Activated CD4-positive, alpha-beta T cell treated with anti-CD3 and anti-CD28 coated beads, Interleukin-2, amount 10 ng/mL, durations not matched to agents 24 days and 14 days (primary cell): Measurements from ENCODE around the gene POMT2. TPM values are rescaled to one million over a fixed set of nuclear protein-coding genes. Genes with fewer than 3 reads are reported as not detected.

Experiments used
- DNase-seq: peaks from one replicate; pipeline ENCODE4 v3.0.0; 2022
- H3K27ac Mint-ChIP-seq: one replicate; pipeline ENCODE4 v1.8.0; 2022; ENCODE audit warnings: mild to moderate bottlenecking, mixed read lengths
- H3K27me3 Mint-ChIP-seq: one replicate; pipeline ENCODE4 v1.8.0; 2022; ENCODE audit warnings: mixed read lengths
- H3K36me3 Mint-ChIP-seq: one replicate; pipeline ENCODE4 v1.8.0; 2022; ENCODE audit warnings: low read depth, mild to moderate bottlenecking, mixed read lengths
- H3K4me1 Mint-ChIP-seq: one replicate; pipeline ENCODE4 v1.8.0; 2021; ENCODE audit warnings: mixed read lengths
- H3K4me3 Mint-ChIP-seq: one replicate; pipeline ENCODE4 v1.8.0; 2022; ENCODE audit warnings: mild to moderate bottlenecking, moderate library complexity, mixed read lengths
- H3K9me3 Mint-ChIP-seq: one replicate; pipeline ENCODE4 v1.8.0; 2021; ENCODE audit warnings: mixed read lengths
- intact Hi-C: fragments of 100-400 bp; cut with micrococcal nuclease; formaldehyde crosslinking; loops from one replicate; pipeline ENCODE4 v1.15.1; 2023
- total RNA-seq: library from RNA; stranded (reverse); gene quantifications from 2 replicates; pipeline ENCODE4 v1.2.3, GENCODE V29; 2022

POMT2 gene
- total RNA-seq, 1 donor from 2014 or later: 23.5 TPM

DNA sequence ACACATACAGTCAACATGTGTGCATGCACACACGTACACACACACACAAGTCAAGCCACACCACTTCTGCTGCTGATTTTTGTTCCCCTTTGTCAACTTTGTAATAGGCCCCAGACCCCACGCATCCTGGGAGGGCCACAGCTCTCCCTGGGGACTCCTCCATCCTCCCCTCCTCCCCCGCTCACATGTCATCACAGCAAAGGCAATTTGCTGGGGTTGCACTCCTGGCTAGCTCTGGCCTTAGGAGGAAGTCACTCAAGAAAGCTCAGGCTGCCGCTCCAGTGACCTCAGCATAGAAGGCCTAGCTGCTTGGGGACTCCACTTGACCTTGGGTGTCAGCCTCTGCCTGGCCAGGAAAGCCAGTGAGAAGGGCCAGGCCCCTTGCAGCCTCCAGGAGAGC, 76.8 kb downstream of the POMT2 start:
- H3K9me3 Mint-ChIP-seq: no peaks in the 10 kb centered on the region
- H3K36me3 Mint-ChIP-seq: no peaks in the 10 kb centered on the region
- no peak overlapping the region for H3K27ac Mint-ChIP-seq
- no peak overlapping the region for H3K4me3 Mint-ChIP-seq
- intact Hi-C loops: no loop called here
- H3K27me3 Mint-ChIP-seq: no peaks in the 10 kb centered on the region
- no peaks in the 10 kb centered on the region for H3K4me1 Mint-ChIP-seq
- DNase-seq: no peak

DNA sequence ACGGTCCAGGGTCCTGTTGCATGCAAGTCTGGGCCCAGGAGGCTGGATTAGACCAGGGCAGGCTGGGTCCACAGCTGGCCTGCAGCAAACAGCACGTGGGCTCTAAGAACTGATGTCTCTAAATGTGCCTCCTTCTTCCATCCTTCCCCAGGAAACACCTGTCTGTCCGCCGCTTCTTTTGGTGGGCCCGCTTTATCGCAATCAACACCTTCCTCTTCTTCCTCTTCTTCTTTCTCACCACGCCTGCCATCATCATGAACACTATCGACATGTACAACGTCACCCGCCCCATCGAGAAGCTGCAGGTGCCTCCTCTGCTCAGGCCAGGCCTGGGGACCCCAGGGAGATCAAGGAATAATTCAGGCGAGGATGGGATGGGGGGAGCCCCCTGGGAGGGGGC, 77.9 kb downstream of the POMT2 start:
- Mint-ChIP-seq H3K9me3 (no peaks in the 10 kb centered on the region), H3K27ac (no peak overlapping the region), H3K4me3 (no peak overlapping the region), H3K4me1 (no peaks in the 10 kb centered on the region), H3K27me3 (no peaks in the 10 kb centered on the region), H3K36me3 (no peaks in the 10 kb centered on the region)
- intact Hi-C loops: no loop called here
- no peak for DNase-seq

DNA sequence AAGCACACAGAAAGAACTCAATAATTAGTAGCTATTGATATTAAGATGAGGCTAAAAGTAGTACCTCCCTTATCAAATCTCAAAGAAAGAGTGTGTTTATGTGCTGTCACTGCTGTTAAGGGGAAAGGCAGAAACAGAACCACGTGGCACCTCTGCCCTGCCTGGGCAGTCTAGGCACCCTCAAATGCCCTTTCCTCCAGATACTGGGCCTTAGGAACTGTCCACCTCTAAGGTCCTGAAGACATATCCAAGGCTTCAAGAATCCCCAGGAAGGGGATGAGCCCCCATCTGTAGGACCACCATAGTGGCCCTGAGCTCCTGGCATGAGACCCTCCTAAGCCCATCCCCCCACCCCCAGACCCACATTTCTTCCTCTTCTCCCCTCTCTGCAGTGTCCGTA, 78.7 kb downstream of the POMT2 start:
- no peaks in the 10 kb centered on the region for H3K4me1 Mint-ChIP-seq
- no peaks in the 10 kb centered on the region for H3K27me3 Mint-ChIP-seq
- no peak overlapping the region for H3K4me3 Mint-ChIP-seq
- no peaks in the 10 kb centered on the region for H3K36me3 Mint-ChIP-seq
- intact Hi-C loops: no loop called here
- no peak for DNase-seq
- H3K27ac Mint-ChIP-seq: no peak overlapping the region
- H3K9me3 Mint-ChIP-seq: no peaks in the 10 kb centered on the region

DNA sequence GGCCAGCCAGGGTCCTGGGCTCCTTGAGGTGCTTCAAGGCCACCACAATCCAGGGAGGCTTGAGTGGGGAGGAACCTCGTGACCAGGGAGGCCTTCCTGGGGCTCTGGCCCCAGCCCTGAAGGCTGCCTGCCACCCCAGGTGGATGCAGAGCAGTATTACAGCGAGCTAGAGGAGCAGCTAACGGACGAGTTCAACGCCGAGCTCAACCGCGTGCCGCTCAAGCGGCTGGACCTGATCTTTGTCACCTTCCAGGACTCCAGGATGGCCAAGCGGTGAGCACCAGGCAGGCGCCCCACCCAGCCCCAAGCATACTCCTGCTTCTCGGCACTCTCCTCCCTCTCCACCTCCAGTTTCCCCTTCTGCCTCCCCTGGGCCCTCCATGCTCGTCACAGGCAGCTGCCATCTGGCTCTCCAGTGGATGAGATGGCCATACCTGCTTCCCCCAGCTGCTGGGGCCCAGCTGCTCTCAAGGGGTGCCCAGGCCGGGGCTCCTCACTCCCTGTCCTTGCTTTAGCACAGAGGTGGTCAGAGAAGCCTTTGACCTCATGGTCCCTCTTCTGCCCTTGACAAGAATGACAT, 80.3 kb downstream of the POMT2 start:
- Mint-ChIP-seq H3K36me3 (no peaks in the 10 kb centered on the region), H3K4me1 (no peaks in the 10 kb centered on the region), H3K27me3 (no peaks in the 10 kb centered on the region), H3K9me3 (no peaks in the 10 kb centered on the region), H3K4me3 (no peak overlapping the region), H3K27ac (no peak overlapping the region)
- DNase-seq: no peak
- intact Hi-C loops: no loop called here

DNA sequence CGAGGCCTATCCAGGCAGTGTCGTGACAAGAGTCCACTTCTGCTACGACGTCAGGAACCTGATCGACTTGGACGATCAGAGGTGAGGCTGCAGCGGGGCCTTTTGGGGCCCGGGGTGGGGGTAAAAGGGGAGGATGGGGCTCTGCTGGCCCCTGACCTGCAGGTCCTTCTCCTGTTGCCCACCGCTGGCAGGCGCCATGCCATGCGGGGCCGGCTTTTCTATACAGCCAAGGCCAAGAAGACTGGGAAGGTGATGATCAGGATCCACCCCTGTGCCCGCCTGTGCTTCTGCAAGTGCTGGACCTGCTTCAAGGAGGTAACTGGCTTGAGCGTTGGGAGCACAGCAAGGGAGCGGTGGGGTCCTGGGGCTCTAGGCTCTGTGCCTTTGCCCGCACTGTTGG, 81.3 kb downstream of the POMT2 start:
- intact Hi-C loops: no loop called here
- Mint-ChIP-seq H3K27me3 (no peaks in the 10 kb centered on the region), H3K27ac (no peak overlapping the region), H3K9me3 (no peaks in the 10 kb centered on the region), H3K4me3 (no peak overlapping the region), H3K36me3 (no peaks in the 10 kb centered on the region), H3K4me1 (no peaks in the 10 kb centered on the region)
- no peak for DNase-seq

DNA sequence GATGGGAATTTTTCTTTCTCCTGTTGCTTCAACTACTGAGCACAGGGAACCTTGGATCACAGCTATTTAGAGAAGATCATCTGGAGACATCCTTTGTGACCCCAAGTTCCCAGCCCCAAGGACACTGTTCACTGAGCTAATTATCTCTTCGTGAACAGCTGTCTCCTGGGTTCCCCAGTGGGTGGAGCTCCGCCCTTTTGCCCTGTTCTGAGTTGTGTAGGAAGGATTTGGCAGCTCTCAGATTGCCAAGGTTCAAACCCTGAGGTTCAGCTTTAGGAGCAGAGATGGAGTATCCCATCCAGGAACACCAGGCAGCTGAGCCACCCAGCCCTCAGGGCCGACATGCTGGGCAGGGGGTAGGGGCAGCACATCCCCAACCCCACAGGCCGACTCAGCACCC, 81.7 kb downstream of the POMT2 start:
- H3K27me3 Mint-ChIP-seq: no peaks in the 10 kb centered on the region
- no peak overlapping the region for H3K4me3 Mint-ChIP-seq
- intact Hi-C loops: no loop called here
- no peaks in the 10 kb centered on the region for H3K4me1 Mint-ChIP-seq
- no peaks in the 10 kb centered on the region for H3K36me3 Mint-ChIP-seq
- no peak overlapping the region for H3K27ac Mint-ChIP-seq
- H3K9me3 Mint-ChIP-seq: no peaks in the 10 kb centered on the region
- no peak for DNase-seq

DNA sequence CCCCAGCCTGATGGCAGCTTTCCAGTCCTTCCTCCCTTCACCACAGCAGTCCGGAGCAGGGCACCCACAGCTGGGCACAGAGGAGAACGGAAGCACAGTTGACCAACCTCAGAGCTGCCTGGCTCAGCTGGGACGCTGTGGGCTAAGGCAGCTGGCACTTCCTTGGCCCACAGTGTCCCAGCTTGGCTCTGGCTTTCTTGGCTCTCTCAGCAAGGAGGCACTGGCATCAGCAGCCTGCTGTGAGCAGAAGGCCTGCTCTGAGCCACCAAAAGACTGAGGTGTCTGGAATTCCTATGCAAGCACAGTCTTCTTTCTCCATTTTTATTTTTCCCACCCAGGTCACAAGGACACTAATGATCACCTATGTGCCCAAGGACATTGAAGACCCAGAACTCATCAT, 82.3 kb downstream of the POMT2 start:
- no peaks in the 10 kb centered on the region for H3K27me3 Mint-ChIP-seq
- H3K4me3 Mint-ChIP-seq: no peak overlapping the region
- H3K9me3 Mint-ChIP-seq: no peaks in the 10 kb centered on the region
- H3K36me3 Mint-ChIP-seq: no peaks in the 10 kb centered on the region
- intact Hi-C loops: no loop called here
- no peaks in the 10 kb centered on the region for H3K4me1 Mint-ChIP-seq
- H3K27ac Mint-ChIP-seq: no peak overlapping the region
- DNase-seq: no peak

DNA sequence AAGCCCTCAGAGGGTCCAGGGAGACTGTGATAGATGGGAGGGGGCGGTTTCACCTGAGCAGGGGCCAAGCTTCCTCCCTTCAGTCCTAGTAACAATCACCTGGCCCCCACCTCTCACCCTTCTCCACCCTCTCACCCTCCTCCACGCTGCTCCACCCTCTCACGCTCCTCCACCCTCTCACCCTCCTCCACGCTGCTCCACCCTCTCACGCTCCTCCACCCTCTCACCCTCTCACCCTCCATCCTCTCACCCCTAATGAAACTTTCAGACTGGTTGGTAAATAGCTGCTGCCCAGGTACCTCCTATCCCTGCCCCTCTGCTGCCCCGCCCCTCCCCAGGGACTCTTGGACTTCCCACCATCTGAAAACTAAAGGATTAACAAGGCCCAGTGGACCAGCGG, 83.9 kb downstream of the POMT2 start:
- intact Hi-C loops: no loop called here
- Mint-ChIP-seq H3K27me3 (no peaks in the 10 kb centered on the region), H3K36me3 (no peaks in the 10 kb centered on the region), H3K4me1 (no peaks in the 10 kb centered on the region), H3K9me3 (no peaks in the 10 kb centered on the region), H3K27ac (no peak overlapping the region), H3K4me3 (no peak overlapping the region)
- no peak for DNase-seq

DNA sequence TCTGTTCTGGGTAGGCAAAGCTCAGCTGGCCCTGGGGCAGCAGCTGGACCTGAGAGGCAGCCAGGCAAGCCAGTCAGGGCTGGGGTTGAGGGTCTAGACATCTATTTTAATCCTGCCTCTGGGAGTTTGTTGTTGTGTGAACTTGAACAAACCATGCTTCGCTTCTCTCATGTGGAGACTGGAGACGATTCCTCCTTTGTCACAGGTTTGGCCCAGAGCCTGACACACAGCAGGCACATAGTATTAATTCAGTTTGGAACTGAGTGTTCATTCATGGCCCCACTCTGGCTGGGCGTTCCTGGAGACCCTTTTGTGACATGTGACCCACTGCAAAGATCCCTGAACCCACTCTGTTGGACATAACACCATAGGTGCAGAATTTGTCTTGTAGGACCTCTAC, 89.0 kb downstream of the POMT2 start:
- H3K9me3 Mint-ChIP-seq: no peaks in the 10 kb centered on the region
- no peaks in the 10 kb centered on the region for H3K27me3 Mint-ChIP-seq
- H3K4me1 Mint-ChIP-seq: no peaks in the 10 kb centered on the region
- DNase-seq: no peak
- intact Hi-C loops: no loop called here
- H3K36me3 Mint-ChIP-seq: no peaks in the 10 kb centered on the region
- no peak overlapping the region for H3K4me3 Mint-ChIP-seq
- H3K27ac Mint-ChIP-seq: no peak overlapping the region

DNA sequence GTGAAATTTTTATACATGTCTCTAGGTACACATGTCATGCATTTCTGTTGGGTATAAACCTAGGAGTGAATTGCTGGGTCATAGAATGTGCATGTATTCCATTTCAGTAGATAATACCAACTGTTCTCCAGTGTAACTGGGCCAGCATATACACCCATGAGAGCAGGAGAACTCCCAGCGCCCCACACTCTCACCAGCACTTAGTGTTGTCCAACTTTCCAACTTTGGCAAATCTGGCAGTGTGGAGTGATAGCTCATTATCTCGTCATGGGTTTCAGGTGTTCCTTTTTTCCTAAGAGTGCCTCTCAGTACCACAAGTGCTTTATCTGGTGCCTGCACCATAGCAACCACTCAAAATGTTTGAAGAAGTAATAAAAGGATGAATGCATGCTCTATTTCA, 89.8 kb downstream of the POMT2 start:
- H3K4me3 Mint-ChIP-seq: no peak overlapping the region
- H3K27ac Mint-ChIP-seq: no peak overlapping the region
- intact Hi-C loops: no loop called here
- H3K36me3 Mint-ChIP-seq: no peaks in the 10 kb centered on the region
- DNase-seq: no peak
- H3K9me3 Mint-ChIP-seq: no peaks in the 10 kb centered on the region
- H3K4me1 Mint-ChIP-seq: no peaks in the 10 kb centered on the region
- no peaks in the 10 kb centered on the region for H3K27me3 Mint-ChIP-seq

DNA sequence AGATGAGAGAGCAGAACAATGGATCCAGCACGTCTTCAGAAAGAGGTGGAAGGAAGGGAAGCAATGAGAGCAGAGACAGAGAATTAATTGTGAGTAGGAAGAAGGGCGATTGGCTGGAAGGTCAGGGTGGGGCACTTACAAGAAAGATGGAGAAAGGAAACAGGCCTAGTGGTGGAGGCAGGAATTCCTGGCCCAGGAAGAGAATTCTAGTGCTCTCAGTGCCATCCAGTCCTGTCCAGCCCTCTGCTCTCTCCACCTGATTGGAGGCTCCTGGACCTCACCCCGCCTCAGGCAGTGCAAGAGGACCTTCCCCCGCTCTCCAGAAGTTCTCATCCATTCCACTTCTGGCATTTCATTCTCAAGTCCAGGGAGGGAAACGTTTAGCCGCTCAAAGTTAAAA, 92.6 kb downstream of the POMT2 start:
- Mint-ChIP-seq H3K27ac (no peak overlapping the region), H3K36me3 (no peaks in the 10 kb centered on the region), H3K4me3 (no peak overlapping the region), H3K27me3 (no peaks in the 10 kb centered on the region), H3K9me3 (no peaks in the 10 kb centered on the region), H3K4me1 (no peaks in the 10 kb centered on the region)
- no peak for DNase-seq
- intact Hi-C loops: no loop called here

DNA sequence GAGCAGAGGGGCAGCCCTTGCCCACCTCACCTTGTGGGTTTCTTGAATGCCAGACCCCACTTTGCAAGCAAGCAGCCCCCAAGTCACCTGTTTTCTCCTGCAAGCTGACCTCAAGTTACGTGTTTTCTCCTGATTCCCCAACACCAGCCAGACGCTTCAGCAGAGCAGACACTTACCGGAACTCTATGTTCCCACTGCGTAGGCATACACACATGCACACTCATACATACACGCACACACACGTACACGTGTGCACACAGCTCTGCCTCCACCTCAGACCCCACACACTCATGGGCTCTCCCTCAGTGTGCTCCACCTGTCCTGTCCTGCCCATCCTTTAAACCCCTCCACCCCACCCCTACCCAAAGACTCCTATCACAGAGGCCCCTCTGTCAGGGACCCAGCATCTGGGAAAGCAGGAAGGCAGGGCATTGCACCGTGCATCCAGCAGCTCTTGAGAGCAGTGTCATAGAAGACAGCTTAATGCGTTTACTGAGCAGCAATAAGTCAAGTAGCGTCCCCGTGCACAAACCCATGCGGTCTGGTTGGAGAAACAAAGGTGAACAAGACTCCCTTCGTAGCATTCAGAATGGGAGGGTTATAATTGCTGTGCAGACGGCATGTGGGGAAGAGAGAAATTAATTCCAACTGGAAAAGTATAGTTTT, 94.7 kb downstream of the POMT2 start:
- H3K27ac Mint-ChIP-seq: no peak overlapping the region
- H3K36me3 Mint-ChIP-seq: no peaks in the 10 kb centered on the region
- H3K4me3 Mint-ChIP-seq: no peak overlapping the region
- no peaks in the 10 kb centered on the region for H3K27me3 Mint-ChIP-seq
- intact Hi-C loops: no loop called here
- DNase-seq: no peak
- H3K4me1 Mint-ChIP-seq: no peaks in the 10 kb centered on the region
- no peaks in the 10 kb centered on the region for H3K9me3 Mint-ChIP-seq

DNA sequence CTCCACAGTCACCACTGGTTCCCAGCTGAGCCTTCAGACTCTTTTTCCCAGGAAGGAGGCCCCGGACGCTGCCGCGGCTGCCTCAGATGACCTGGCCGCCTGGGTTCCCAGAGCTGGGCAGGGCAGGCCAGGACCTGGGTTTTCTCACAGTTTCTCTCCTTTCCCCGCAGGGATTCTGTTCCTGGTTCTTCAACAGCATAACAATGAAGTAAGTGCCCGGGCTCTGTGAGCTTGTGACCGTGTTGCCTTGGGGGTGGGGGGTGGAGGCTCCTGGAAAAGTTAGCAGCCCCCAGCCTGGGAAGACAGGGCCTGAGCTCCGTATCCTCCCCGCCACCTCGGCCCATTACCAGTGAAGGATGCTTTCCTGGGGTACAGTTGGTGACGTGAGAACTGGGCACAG, 95.4 kb downstream of the POMT2 start:
- no peak overlapping the region for H3K4me3 Mint-ChIP-seq
- H3K27ac Mint-ChIP-seq: no peak overlapping the region
- no peaks in the 10 kb centered on the region for H3K36me3 Mint-ChIP-seq
- H3K4me1 Mint-ChIP-seq: no peaks in the 10 kb centered on the region
- intact Hi-C loops: no loop called here
- no peak for DNase-seq
- H3K27me3 Mint-ChIP-seq: no peaks in the 10 kb centered on the region
- no peaks in the 10 kb centered on the region for H3K9me3 Mint-ChIP-seq
